AG04449 (cell line): ENCODE data around the gene RNF111.

Experiments used
- CTCF ChIA-PET: fragments of 350-600 bp; formaldehyde crosslinking; extraction: SDS; loops from one replicate; lab custom pipeline; 2021; ENCODE audit warnings: antibody characterized with exemption; lab: Yijun Ruan, JAX
- POLR2A ChIA-PET: fragments of 400-600, 350-600 bp; formaldehyde crosslinking; extraction: SDS; loops from one replicate; lab custom pipeline; 2020; ENCODE audit warnings: antibody characterized with exemption, inconsistent platforms; lab: Yijun Ruan, JAX
- DNase-seq: peaks from one replicate; pipeline ENCODE4 v3.0.0-alpha.2; 2010; ENCODE audit warnings: low read depth, low spot score
- H3K4me3 ChIP-seq: 2 replicates; pipeline ENCODE4 v1.5.1; 2011; ENCODE audit warnings: low read depth, mild to moderate bottlenecking, control low read depth, low read length
- TF ChIP-seq, protein P1 (sequence below): IDR thresholded peaks from one replicate; pipeline ENCODE4 v1.5.1; 2011; ENCODE audit warnings: mild to moderate bottlenecking, moderate library complexity, low read length, control low read depth, inconsistent platforms; ENCODE audit not compliant: insufficient read depth; ENCODE audit errors: missing control alignments

RNF111 gene

GRCh38 chr15:59029554-59029953 is 42.1 kb downstream of the RNF111 start:
- no peak for DNase-seq
- CTCF ChIA-PET: no interaction called here
- TF ChIP-seq, protein P1, sequence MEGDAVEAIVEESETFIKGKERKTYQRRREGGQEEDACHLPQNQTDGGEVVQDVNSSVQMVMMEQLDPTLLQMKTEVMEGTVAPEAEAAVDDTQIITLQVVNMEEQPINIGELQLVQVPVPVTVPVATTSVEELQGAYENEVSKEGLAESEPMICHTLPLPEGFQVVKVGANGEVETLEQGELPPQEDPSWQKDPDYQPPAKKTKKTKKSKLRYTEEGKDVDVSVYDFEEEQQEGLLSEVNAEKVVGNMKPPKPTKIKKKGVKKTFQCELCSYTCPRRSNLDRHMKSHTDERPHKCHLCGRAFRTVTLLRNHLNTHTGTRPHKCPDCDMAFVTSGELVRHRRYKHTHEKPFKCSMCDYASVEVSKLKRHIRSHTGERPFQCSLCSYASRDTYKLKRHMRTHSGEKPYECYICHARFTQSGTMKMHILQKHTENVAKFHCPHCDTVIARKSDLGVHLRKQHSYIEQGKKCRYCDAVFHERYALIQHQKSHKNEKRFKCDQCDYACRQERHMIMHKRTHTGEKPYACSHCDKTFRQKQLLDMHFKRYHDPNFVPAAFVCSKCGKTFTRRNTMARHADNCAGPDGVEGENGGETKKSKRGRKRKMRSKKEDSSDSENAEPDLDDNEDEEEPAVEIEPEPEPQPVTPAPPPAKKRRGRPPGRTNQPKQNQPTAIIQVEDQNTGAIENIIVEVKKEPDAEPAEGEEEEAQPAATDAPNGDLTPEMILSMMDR: no peak

DNA sequence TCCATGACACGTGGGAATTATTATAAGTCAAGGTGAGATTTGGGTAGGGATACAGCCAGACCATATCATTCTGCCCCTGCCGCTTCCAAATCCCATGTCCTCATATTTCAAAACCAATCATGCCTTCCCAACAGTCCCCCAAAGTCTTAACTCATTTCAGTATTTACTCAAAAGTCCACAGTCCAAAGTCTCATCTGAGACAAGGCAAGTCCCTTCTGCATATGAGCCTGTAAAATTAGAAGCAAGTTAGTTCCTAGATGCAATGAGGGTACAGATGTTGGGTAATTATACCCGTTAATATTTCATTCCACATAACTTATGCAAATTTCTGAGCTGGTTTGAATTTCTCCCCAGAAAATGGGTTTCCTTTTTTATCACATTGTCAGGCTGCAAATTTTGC is 47.7 kb downstream of the RNF111 start:
- no peak overlapping the region for H3K4me3 ChIP-seq
- POLR2A ChIA-PET: no interaction called here
- TF ChIP-seq, protein P1: no peak
- DNase-seq: no peak
- CTCF ChIA-PET: no interaction called here

More at GRCh38 chr15:59029554-59029953, 42.1 kb downstream of the RNF111 start:
- no peak overlapping the region for H3K4me3 ChIP-seq
- POLR2A ChIA-PET: no interaction called here

- ChIA-PET POLR2A (no interaction called here), CTCF (interaction anchor here (1.0 kb wide), 2 partner anchors 13 to 43 kb away, joined by 3 read pairs; no protein-coding TSS in a partner anchor)
- TF ChIP-seq, protein P1: no peak
- DNase-seq: no peak
- H3K4me3 ChIP-seq: no peak overlapping the region
Observed at GRCh38 chr15:59039225-59039624, 51.8 kb downstream of the RNF111 start.

GRCh38 chr15:59042041-59042440 is 54.6 kb downstream of the RNF111 start:
- TF ChIP-seq, protein P1: no peak
- ChIA-PET CTCF (interaction anchor here (1.1 to 1.3 kb wide), 2 partner anchors 16 to 85 kb away, joined by 3 read pairs; no protein-coding TSS in a partner anchor), POLR2A (no interaction called here)
- no peak for DNase-seq
- H3K4me3 ChIP-seq: no peak overlapping the region

- CTCF ChIA-PET: interaction anchor here (0.6 kb wide), 2 partner anchors 26 to 40 kb away, joined by 3 read pairs; no protein-coding TSS in a partner anchor
- no peak for DNase-seq
- TF ChIP-seq, protein P1: no peak
- POLR2A ChIA-PET: no interaction called here
- H3K4me3 ChIP-seq: no peak overlapping the region
Observed at GRCh38 chr15:59048897-59049296, 61.4 kb downstream of the RNF111 start.

GRCh38 chr15:59051873-59052861 is 64.7 kb downstream of the RNF111 start:
- H3K4me3 ChIP-seq: no peak overlapping the region
- ChIA-PET POLR2A (no interaction called here), CTCF (interaction anchor here (0.7 to 1.4 kb wide), 3 partner anchors 11 to 69 kb away, joined by 3 to 4 read pairs (median 3); no protein-coding TSS in a partner anchor)
- TF ChIP-seq, protein P1: no peak
- no peak for DNase-seq
